HepG2 (cell line): ENCODE measurements around the gene HOXC12. TPM values are rescaled to one million over a fixed set of nuclear protein-coding genes. Genes with fewer than 3 reads are reported as not detected.
A peak's percentile ranks its signal among the peaks of the same experiment; 100 is the strongest.

Source experiments
- ATAC-seq: fragments of 200-7000 bp; cut with Tn5 transposase; 3 replicates; pipeline ENCODE4 v1.9.1; 2020; ENCODE audit warnings: mild to moderate bottlenecking, moderate library complexity
- BruUV-seq: library from RNA; stranded (reverse); fragments of 400-500 nt; replicated peaks from 2 replicates; lab custom pipeline; 2021; lab: Mats Ljungman, UMichigan
- CTCF ChIA-PET: fragments of 300-600 bp; formaldehyde crosslinking; extraction: SDS; loops from one replicate; lab custom pipeline; 2021; ENCODE audit warnings: low total read pairs, inconsistent platforms, low intra/inter-chr PET ratio; lab: Yijun Ruan, JAX
- POLR2A ChIA-PET: fragments of 350-600 bp; sonication (Branson Sonifier 250); formaldehyde crosslinking; loops from one replicate; lab custom pipeline; 2020; ENCODE audit warnings: antibody characterized with exemption, inconsistent platforms; lab: Yijun Ruan, JAX
- DNase-seq: peaks from one replicate; pipeline ENCODE4 v3.0.0-alpha.2; 2015; ENCODE audit warnings: low spot score
- FAIRE-seq: peaks from 3 replicates; lab custom pipeline; 2011; peaks lifted over from hg19 to GRCh38; lab: Jason Lieb, UNC
- H2AFZ ChIP-seq: one replicate; pipeline ENCODE4 v1.6.1; 2011; ENCODE audit warnings: low read length, inconsistent platforms
- H3K27ac ChIP-seq: fragments of 300-600 bp; 3 replicates; pipeline ENCODE4 v1.8.0; 2011; ENCODE audit warnings: mixed run types, mild to moderate bottlenecking, mixed read lengths, low read length, inconsistent platforms; ENCODE audit not compliant: insufficient read depth; ENCODE audit errors: extremely low read length
- H3K27me3 ChIP-seq, 2 experiments: fragments of 200-600 bp in 1 of 2; 2 replicates in 1 of 2; 3 replicates in 1 of 2; pipeline versions ENCODE4 v1.6.0 to v1.8.0; 2011; ENCODE audit warnings: low read length in 2 of 2, mild to moderate bottlenecking in 2 of 2, moderate library complexity in 2 of 2, inconsistent platforms in 1 of 2; ENCODE audit not compliant: insufficient read depth in 2 of 2, control insufficient read depth in 1 of 2
- H3K36me3 ChIP-seq, 2 experiments: fragments of 200-600 bp in 1 of 2; replicated peaks in 1 of 2; 2 replicates in 1 of 2; 3 replicates in 1 of 2; pipeline versions ENCODE4 v1.5.1 to v1.8.0; 2011; ENCODE audit warnings: low read length in 2 of 2, inconsistent platforms in 1 of 2; ENCODE audit not compliant: insufficient read depth in 2 of 2, control insufficient read depth in 1 of 2
- H3K4me1 ChIP-seq: 2 replicates; pipeline ENCODE4 v1.5.1; 2012; ENCODE audit warnings: low read length, inconsistent platforms; ENCODE audit not compliant: insufficient read depth
- H3K4me2 ChIP-seq: 2 replicates; pipeline ENCODE4 v1.6.0; 2011; ENCODE audit warnings: low read depth, low read length, inconsistent platforms
- H3K4me3 ChIP-seq, 3 experiments: fragments of 200-600 bp in 1 of 3; sonication (generic), shearing (Covaris generic) in 1 of 3; replicated peaks in 1 of 3; 2 replicates each; pipeline ENCODE4 v1.5.1; 2011 to 2016; ENCODE audit warnings: low read length in 3 of 3, inconsistent platforms in 2 of 3, low read depth in 2 of 3, mild to moderate bottlenecking in 2 of 3, control low read depth in 1 of 3, mixed read lengths in 1 of 3; ENCODE audit not compliant: insufficient read depth in 1 of 3
- H3K79me2 ChIP-seq: one replicate; pipeline ENCODE4 v1.6.1; 2011; ENCODE audit warnings: low read length, inconsistent platforms; ENCODE audit not compliant: insufficient read depth
- H3K9ac ChIP-seq: 2 replicates; pipeline ENCODE4 v1.6.0; 2011; ENCODE audit warnings: mild to moderate bottlenecking, low read depth, low read length, inconsistent platforms; ENCODE audit not compliant: insufficient read depth
- H3K9me3 ChIP-seq: 2 replicates; pipeline ENCODE4 v1.5.1; 2012; ENCODE audit warnings: mild to moderate bottlenecking, low read length
- H4K20me1 ChIP-seq: 2 replicates; pipeline ENCODE4 v1.6.0; 2011; ENCODE audit warnings: inconsistent platforms, mild to moderate bottlenecking, low read length, moderate library complexity; ENCODE audit not compliant: insufficient read depth
- ATF4 ChIP-seq, 2 experiments: fragments of 450-650 bp in 1 of 2; sonication (generic) in 1 of 2; formaldehyde crosslinking; IDR thresholded peaks; 2 replicates each; pipeline versions ENCODE4 v1.5.0 to v1.8.0; 2020 to 2022; ENCODE audit warnings: mild to moderate bottlenecking in 1 of 2, missing genetic modification reagents in 1 of 2
- BHLHE40 ChIP-seq: IDR thresholded peaks from 2 replicates; pipeline ENCODE4 v1.6.1; 2011; ENCODE audit warnings: low read length, improper control_type of control experiment
- EZH2 ChIP-seq: conservative IDR thresholded peaks from 2 replicates; pipeline ENCODE4 v1.6.1; 2012; ENCODE audit warnings: mild to moderate bottlenecking, low read depth, low read length, moderate library complexity
- MXI1 ChIP-seq: IDR thresholded peaks from 3 replicates; pipeline ENCODE4 v1.6.1; 2012; ENCODE audit warnings: low read depth, low read length, inconsistent platforms, borderline replicate concordance
- NCOA5 ChIP-seq: sonication (generic); formaldehyde crosslinking; IDR thresholded peaks from 2 replicates; pipeline ENCODE4 v1.4.0; 2020; ENCODE audit warnings: missing genetic modification reagents
- TCF12 ChIP-seq, 2 experiments: fragments of 450-650 bp in 1 of 2; sonication (generic) in 1 of 2; formaldehyde crosslinking in 1 of 2; IDR thresholded peaks; 2 replicates each; pipeline versions ENCODE4 v1.6.1 to v1.8.0; 2017 to 2022; ENCODE audit warnings: antibody characterized with exemption in 1 of 2, mild to moderate bottlenecking in 1 of 2, missing genetic modification reagents in 1 of 2, moderate library complexity in 1 of 2
- YEATS2 ChIP-seq: sonication (generic); formaldehyde crosslinking; IDR thresholded peaks from 2 replicates; pipeline ENCODE4 v1.4.0; 2020; ENCODE audit warnings: missing genetic modification reagents, borderline replicate concordance
- ZNF317 ChIP-seq: sonication (generic); formaldehyde crosslinking; IDR thresholded peaks from 2 replicates; pipeline ENCODE4 v1.5.0; 2020; ENCODE audit warnings: mild to moderate bottlenecking, missing genetic modification reagents
- ZNF33B ChIP-seq: sonication (generic); formaldehyde crosslinking; IDR thresholded peaks from 2 replicates; pipeline ENCODE4 v1.5.1; 2020; ENCODE audit warnings: mild to moderate bottlenecking, missing genetic modification reagents
- WGBS: methylation state at CpG from one replicate; pipeline ENCODE4 v1.1.6; 2017; ENCODE audit warnings: low lambda C conversion rate; 5-methylcytosine and 5-hydroxymethylcytosine counted together
- in situ Hi-C: cut with HindIII; loops from 2 replicates; pipeline ENCODE4 v1.10.0; 2017; ENCODE audit warnings: low pct_unique_long_range_greater_than_20kb; ENCODE audit not compliant: extremely low pct_ligation_motif_present
- intact Hi-C: fragments of 100-400 bp; cut with micrococcal nuclease; formaldehyde crosslinking; loops from one replicate; pipeline ENCODE4 v1.10.0; 2022; ENCODE audit not compliant: unreplicated experiment
- polyA plus RNA-seq, 8 experiments: library from polyadenylated mRNA; depleted of rRNA in 3 of 8; stranded (reverse) in 7 of 8; unstranded in 1 of 8; fragments of >200 nt; fragmentation: Illumina TruSeq in 4 of 8; extraction: Trizol in 4 of 8; gene quantifications; 2 replicates each; pipeline versions ENCODE4 v1.2.1 to v1.2.3, GENCODE V29; 2011 to 2016; ENCODE audit warnings: low read depth in 4 of 8, missing spikeins in 1 of 8, mixed read lengths in 1 of 8; ENCODE audit not compliant: insufficient read depth in 1 of 8
- total RNA-seq, 5 experiments: library from RNA; depleted of rRNA; stranded (reverse); fragments of >200 nt; fragmentation: Illumina TruSeq; extraction: Trizol; gene quantifications; 2 replicates each; pipeline ENCODE4 v1.2.3, GENCODE V29; 2016; ENCODE audit warnings: low read depth in 1 of 5
- TF ChIP-seq, protein P1 (sequence below): sonication (generic); formaldehyde crosslinking; IDR thresholded peaks from 2 replicates; pipeline ENCODE4 v1.8.1; 2023; ENCODE audit warnings: missing genetic modification reagents, inconsistent platforms, borderline replicate concordance
- TF ChIP-seq, protein P2 (sequence below): sonication (generic); formaldehyde crosslinking; IDR thresholded peaks from 2 replicates; pipeline ENCODE4 v1.4.0; 2020; ENCODE audit warnings: missing genetic modification reagents

The HOXC12 gene
- total and polyA plus RNA-seq, 2 of the 13 experiments (the other 11 are each of a cell fraction or from before 2014, with no cell fraction given): not detected

DNA sequence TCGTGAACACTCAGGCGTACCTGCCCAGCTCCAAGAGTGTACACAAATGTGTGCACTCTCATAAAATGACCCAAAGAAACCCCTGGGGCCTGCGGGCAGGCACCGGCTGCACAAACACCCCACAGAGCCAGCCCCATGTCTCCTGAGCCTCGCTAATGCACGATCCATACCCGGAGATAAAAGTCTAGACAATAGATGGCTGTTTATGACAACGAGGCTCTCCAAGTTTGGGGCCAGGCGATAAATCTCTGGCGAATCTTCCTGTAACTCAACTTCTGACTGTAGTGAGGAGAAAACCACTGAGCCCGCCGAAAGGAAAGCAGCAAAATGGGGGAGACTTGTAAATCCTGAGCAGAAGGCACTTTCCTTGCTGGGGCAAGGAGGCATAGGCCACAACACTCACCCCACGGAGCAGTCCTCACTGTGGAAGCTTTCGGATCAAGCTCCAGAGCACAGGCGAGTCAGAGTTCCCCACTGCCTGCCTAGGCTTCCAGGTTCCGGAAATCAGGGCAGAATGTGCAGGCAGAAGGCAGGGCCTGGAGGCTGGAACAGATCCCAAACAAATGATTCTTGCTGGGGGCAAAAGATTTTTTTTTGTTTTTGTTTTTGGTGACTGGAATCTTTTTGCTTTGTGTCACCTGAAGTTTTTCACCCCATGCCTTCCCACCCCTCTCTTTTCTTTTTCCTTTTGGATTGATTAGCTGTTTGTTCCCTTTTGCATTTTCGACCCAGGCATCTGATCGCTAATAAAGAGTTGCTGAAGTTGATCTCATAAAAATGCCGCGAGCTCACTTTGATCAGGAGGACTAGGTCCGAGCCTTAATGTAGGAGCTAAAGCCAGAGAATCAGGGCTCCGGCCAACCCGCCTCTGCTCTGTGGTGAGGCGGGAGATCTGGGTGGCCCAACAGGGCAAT, 13.8 kb downstream of the HOXC12 start:
- FAIRE-seq (no peak), ATAC-seq (no peak), DNase-seq (no peak)
- Histone ChIP-seq H3K4me1 (no peaks in the 10 kb centered on the region), H3K27ac (no peak overlapping the region), H4K20me1 (0 out of 2 replicates have a peak, but pooled peaks cover 2% of the 10 kb centered on the region), H3K9me3 (no peaks in the 10 kb centered on the region), H3K4me2 (no peak overlapping the region), H3K36me3 (no peaks in the 10 kb centered on the region), H3K4me3 (no peak overlapping the region), H3K27me3 (peaks cover 18 to 99% of the 10 kb centered on the region in 2 experiments), H2AFZ (no peak overlapping the region), H3K9ac (no peak overlapping the region)
- CTCF ChIA-PET: no interaction called here
- intact Hi-C loops (no loop called here), in situ Hi-C loops (no loop called here)
- no TSS peak for BruUV-seq
- WGBS: 14% methylated on average over 21 of the region's 24 CpGs
- TF ChIP-seq EZH2: peak; percentile 72; the same call in 1 of the 2 replicates
- TF ChIP-seq, protein P1, sequence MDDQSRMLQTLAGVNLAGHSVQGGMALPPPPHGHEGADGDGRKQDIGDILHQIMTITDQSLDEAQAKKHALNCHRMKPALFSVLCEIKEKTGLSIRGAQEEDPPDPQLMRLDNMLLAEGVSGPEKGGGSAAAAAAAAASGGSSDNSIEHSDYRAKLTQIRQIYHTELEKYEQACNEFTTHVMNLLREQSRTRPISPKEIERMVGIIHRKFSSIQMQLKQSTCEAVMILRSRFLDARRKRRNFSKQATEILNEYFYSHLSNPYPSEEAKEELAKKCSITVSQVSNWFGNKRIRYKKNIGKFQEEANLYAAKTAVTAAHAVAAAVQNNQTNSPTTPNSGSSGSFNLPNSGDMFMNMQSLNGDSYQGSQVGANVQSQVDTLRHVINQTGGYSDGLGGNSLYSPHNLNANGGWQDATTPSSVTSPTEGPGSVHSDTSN (CRISPR knock-in tag): no peak
- TF ChIP-seq, all 625 proteins: peak for 1
- POLR2A ChIA-PET: no interaction called here
- H3K79me2 ChIP-seq: no peaks in the 10 kb centered on the region

DNA sequence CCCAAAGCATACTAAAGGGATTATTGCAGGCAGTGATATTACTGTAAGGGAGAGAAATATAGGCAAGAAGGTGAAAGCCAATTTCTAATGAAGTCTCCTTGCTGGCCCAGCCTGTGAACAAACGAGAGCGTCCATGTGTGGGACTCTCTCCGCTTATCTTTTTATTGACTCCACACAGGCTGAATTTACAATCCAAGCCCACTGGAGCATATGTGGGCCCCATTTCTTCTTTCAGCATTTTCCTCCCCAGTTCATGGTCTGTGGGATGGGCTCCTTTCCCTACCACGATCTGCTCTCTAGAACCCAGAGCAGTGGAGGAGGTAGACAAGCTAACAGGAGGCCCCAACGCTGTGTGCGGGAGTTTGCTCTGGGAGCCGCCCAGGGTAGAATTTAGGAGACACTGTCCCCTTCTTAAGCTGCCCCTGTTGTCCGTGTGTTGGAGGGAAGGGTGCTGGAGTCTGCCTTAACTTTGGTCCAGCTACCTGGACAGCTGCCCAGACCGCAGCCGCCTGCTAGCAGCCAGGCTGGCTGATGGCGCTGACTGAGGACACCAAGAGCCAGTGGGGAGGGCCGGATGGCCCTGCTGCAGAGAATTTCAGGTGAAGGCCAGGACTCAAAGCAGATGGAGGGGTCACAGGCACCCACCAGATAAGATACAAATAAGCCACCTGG, 15.0 kb downstream of the HOXC12 start:
- ChIA-PET POLR2A (no interaction called here), CTCF (no interaction called here)
- no peak overlapping the region for H3K9ac ChIP-seq
- FAIRE-seq (no peak), ATAC-seq (no peak), DNase-seq (no peak)
- BruUV-seq: no TSS peak
- H3K36me3 ChIP-seq: no peaks in the 10 kb centered on the region
- H3K4me2 ChIP-seq: no peak overlapping the region
- 24% methylated on average over 10 of the region's 12 CpGs for WGBS
- no peak overlapping the region for H2AFZ ChIP-seq
- in situ Hi-C loops: no loop called here
- 0 out of 2 replicates have a peak, but pooled peaks cover 2% of the 10 kb centered on the region for H4K20me1 ChIP-seq
- H3K79me2 ChIP-seq: no peaks in the 10 kb centered on the region
- peaks cover 19 to 99% of the 10 kb centered on the region in 2 experiments for H3K27me3 ChIP-seq
- intact Hi-C loops: no loop called here
- no peaks in the 10 kb centered on the region for H3K9me3 ChIP-seq
- H3K4me3 ChIP-seq: no peak overlapping the region
- H3K27ac ChIP-seq: no peak overlapping the region
- H3K4me1 ChIP-seq: peaks cover 11% of the 10 kb centered on the region; the same call in 1 of the 2 replicates
- TF ChIP-seq YEATS2 (no peak), ZNF33B (CRISPR knock-in tag) (no peak), MXI1 (no peak), BHLHE40 (no peak), TCF12 (IDR thresholded peaks at IDR 0.05) (no peak), TCF12 (CRISPR knock-in tag; IDR thresholded peaks at IDR 0.05) (no peak), NCOA5 (no peak), ATF4 (CRISPR knock-in tag; IDR thresholded peaks at IDR 0.05) (no peak), ZNF317 (CRISPR knock-in tag) (no peak)
- TF ChIP-seq, protein P2, sequence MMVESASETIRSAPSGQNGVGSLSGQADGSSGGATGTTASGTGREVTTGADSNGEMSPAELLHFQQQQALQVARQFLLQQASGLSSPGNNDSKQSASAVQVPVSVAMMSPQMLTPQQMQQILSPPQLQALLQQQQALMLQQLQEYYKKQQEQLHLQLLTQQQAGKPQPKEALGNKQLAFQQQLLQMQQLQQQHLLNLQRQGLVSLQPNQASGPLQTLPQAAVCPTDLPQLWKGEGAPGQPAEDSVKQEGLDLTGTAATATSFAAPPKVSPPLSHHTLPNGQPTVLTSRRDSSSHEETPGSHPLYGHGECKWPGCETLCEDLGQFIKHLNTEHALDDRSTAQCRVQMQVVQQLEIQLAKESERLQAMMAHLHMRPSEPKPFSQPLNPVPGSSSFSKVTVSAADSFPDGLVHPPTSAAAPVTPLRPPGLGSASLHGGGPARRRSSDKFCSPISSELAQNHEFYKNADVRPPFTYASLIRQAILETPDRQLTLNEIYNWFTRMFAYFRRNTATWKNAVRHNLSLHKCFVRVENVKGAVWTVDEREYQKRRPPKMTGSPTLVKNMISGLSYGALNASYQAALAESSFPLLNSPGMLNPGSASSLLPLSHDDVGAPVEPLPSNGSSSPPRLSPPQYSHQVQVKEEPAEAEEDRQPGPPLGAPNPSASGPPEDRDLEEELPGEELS (CRISPR knock-in tag): no peak
